ENCODE data around the gene LTBP2.
"Not testable (repeated sequence)": the region's sequence is repeated elsewhere in the genome, so short reads cannot be mapped to it uniquely, and the experiment has no call there.

The LTBP2 gene

DNA sequence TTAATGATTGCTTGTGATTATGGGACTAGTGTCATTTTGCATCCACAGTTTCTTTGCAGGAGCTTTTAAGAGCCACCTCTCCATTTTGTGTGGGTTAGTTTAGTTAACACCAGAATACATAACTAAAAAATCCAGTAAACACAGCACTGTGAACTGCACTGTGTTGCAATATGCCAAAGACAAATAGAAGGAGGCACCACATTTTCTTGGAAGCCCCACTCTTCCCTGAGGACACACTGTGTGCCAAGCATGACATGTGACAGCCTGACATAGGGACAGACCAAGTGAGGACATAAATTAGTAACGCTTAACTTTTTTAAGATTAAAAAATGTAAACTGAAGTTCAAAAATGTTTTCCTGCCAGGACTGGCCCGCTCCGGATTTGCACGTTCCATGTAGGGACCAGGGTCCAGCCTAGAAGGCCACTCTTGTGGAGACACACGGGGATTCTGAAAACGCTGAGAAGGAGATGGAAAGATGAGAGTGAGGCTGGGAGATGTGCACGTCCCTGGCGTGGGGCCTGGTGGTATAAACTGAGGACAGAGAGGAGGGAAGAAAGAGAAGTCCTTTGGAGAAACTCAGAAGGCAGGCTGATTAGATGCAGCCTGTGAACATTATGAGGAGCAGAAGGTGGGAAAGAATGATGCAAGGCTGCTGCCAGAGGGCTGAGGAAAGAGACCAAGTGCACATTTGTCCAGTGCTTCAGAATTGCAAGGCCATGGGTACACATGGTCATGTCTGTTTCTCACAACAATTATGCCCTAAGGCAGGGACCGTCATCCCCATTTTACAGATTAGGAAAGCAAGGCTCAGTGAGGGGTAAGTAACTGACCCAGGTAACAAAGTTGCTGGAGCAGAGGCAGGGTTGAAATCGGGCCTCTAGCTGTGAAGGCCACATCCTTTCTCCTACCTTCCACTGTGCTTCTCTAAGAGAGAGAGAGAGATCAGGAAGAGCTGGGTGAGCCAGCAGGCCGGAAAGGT is 73.3 kb downstream of the LTBP2 start:
- Histone ChIP-seq H3K79me2 (ENCODE audit: low read length) (no peaks in the 10 kb centered on the region), H3K4me1 (ENCODE audit: low read length) (no peaks in the 10 kb centered on the region), H3K4me3 (ENCODE audit: low read length) (no peak overlapping the region), H4K20me1 (ENCODE audit: insufficient read depth, low read length) (no peaks in the 10 kb centered on the region), H3K36me3 (replicated peaks; ENCODE audit: insufficient read depth, low read length) (no peaks in the 10 kb centered on the region), H2AFZ (ENCODE audit: low read length) (no peak overlapping the region), H3K27ac (ENCODE audit: low read length) (no peak overlapping the region), H3F3A (ENCODE audit: insufficient read depth, low read length) (no peaks in the 10 kb centered on the region), H3K9me3 (replicated peaks; ENCODE audit: insufficient read depth, low read length) (no peaks in the 10 kb centered on the region), H3K9me2 (replicated peaks; ENCODE audit: insufficient read depth, low read length) (no peaks in the 10 kb centered on the region), H3K27me3 (replicated peaks; ENCODE audit: insufficient read depth, low read length) (no peaks in the 10 kb centered on the region), H3K9ac (ENCODE audit: low read length) (no peak overlapping the region), H3K4me2 (ENCODE audit: low read depth, low read length) (no peak overlapping the region)
- TF ChIP-seq EZH2phosphoT487 (IDR thresholded peaks at IDR 0.05; ENCODE audit: low read length): no peak
- no peak for DNase-seq

DNA sequence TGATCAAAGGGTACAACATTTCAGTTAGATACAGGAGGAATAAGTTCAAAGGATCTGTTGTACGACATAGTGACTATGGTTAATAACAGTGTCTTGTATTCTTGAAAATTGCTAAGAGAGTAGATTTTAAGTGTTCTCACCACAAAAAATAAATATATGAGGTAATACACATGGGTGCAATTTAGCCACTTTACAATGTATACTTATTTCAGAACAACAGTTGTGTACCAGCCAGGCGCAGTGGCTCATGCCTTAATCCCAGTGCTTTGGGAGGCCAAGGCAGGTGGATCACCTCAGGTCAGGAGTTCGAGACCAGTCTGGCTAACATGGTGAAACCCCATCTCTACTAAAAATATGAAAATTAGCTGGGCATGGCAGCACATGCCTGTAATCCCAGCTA is 75.7 kb downstream of the LTBP2 start:
- H3K9me2 ChIP-seq (replicated peaks; ENCODE audit: insufficient read depth, low read length); H3K79me2 ChIP-seq (ENCODE audit: low read length); H2AFZ ChIP-seq (ENCODE audit: low read length); H3K4me1 ChIP-seq (ENCODE audit: low read length); DNase-seq; H3K9ac ChIP-seq (ENCODE audit: low read length); H3K27ac ChIP-seq (ENCODE audit: low read length); H3K4me3 ChIP-seq (ENCODE audit: low read length); H3K36me3 ChIP-seq (replicated peaks; ENCODE audit: insufficient read depth, low read length); H3K27me3 ChIP-seq (replicated peaks; ENCODE audit: insufficient read depth, low read length); H3K9me3 ChIP-seq (replicated peaks; ENCODE audit: insufficient read depth, low read length); H3K4me2 ChIP-seq (ENCODE audit: low read depth, low read length); H4K20me1 ChIP-seq (ENCODE audit: insufficient read depth, low read length); H3F3A ChIP-seq (ENCODE audit: insufficient read depth, low read length): not testable (repeated sequence)

DNA sequence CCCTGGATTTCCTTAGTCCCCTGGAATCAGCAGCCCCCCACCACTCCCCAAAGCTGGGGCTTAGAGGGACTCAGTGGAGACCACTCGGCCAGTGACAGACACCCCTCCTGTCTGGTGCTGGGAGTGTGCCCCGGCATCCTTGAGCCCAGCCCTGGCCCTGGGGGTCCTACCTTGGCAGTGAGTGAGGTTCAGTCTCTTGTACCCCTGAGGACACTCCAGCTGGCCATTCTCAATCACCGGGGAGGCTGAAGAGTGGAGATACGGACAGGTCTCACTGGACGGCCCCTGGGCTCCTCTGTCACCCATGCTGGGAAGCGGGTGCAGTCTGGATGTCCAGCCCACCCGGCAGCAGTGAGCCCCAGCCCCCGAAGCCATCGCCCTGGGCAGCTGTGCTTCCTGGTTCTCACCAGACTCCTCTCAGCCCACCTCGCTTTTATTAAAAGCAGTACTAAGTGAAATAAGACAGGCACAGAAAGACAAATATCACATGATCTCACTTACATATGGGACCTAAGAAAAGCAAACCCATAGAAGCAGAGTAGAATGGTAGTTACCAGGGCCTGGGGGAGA is 76.2 kb downstream of the LTBP2 start:
- Histone ChIP-seq H3K27me3 (replicated peaks; ENCODE audit: insufficient read depth, low read length) (no peaks in the 10 kb centered on the region), H4K20me1 (ENCODE audit: insufficient read depth, low read length) (no peaks in the 10 kb centered on the region), H2AFZ (ENCODE audit: low read length) (no peak overlapping the region), H3K4me3 (ENCODE audit: low read length) (no peak overlapping the region), H3K9me3 (replicated peaks; ENCODE audit: insufficient read depth, low read length) (no peaks in the 10 kb centered on the region), H3K27ac (ENCODE audit: low read length) (no peak overlapping the region), H3K36me3 (replicated peaks; ENCODE audit: insufficient read depth, low read length) (no peaks in the 10 kb centered on the region), H3K79me2 (ENCODE audit: low read length) (no peaks in the 10 kb centered on the region), H3K9ac (ENCODE audit: low read length) (no peak overlapping the region), H3K4me2 (ENCODE audit: low read depth, low read length) (no peak overlapping the region), H3K4me1 (ENCODE audit: low read length) (no peaks in the 10 kb centered on the region), H3F3A (ENCODE audit: insufficient read depth, low read length) (no peaks in the 10 kb centered on the region), H3K9me2 (replicated peaks; ENCODE audit: insufficient read depth, low read length) (no peaks in the 10 kb centered on the region)
- TF ChIP-seq EZH2phosphoT487 (IDR thresholded peaks at IDR 0.05; ENCODE audit: low read length) (no peak), CTCF (IDR thresholded peaks at IDR 0.05; ENCODE audit: low read length) (no peak), EZH2 (optimal IDR thresholded peaks at IDR 0.05; ENCODE audit: low read depth, low read length) (no peak)
- no peak for DNase-seq

GRCh38 chr14:74533576-74533975 is 78.5 kb downstream of the LTBP2 start:
- H3K4me2 ChIP-seq (ENCODE audit: low read depth, low read length): no peak overlapping the region
- no peak for TF ChIP-seq EZH2phosphoT487 (IDR thresholded peaks at IDR 0.05; ENCODE audit: low read length)
- TF ChIP-seq EZH2 (optimal IDR thresholded peaks at IDR 0.05; ENCODE audit: low read depth, low read length): no peak
- no peak for TF ChIP-seq CTCF (IDR thresholded peaks at IDR 0.05; ENCODE audit: low read length)

More at GRCh38 chr14:74533576-74533975, 78.5 kb downstream of the LTBP2 start:
- Histone ChIP-seq H3K27ac (ENCODE audit: low read length) (no peak overlapping the region), H3K4me3 (ENCODE audit: low read length) (no peak overlapping the region), H3K36me3 (replicated peaks; ENCODE audit: insufficient read depth, low read length) (no peaks in the 10 kb centered on the region), H3K9me2 (replicated peaks; ENCODE audit: insufficient read depth, low read length) (no peaks in the 10 kb centered on the region), H3K4me1 (ENCODE audit: low read length) (no peaks in the 10 kb centered on the region), H3K79me2 (ENCODE audit: low read length) (no peaks in the 10 kb centered on the region), H3K9me3 (replicated peaks; ENCODE audit: insufficient read depth, low read length) (no peaks in the 10 kb centered on the region), H4K20me1 (ENCODE audit: insufficient read depth, low read length) (no peaks in the 10 kb centered on the region), H3K27me3 (replicated peaks; ENCODE audit: insufficient read depth, low read length) (no peaks in the 10 kb centered on the region), H2AFZ (ENCODE audit: low read length) (no peak overlapping the region), H3F3A (ENCODE audit: insufficient read depth, low read length) (no peaks in the 10 kb centered on the region), H3K9ac (ENCODE audit: low read length) (no peak overlapping the region)
- DNase-seq: no peak

Measured in MM.1S (cell line).